Stimulated activated CD8-positive, alpha-beta memory T cell treated with anti-CD3 and anti-CD28 coated beads, Interleukin-4, amount 100 ng/mL, for 1 hour (primary cell): Measurements from ENCODE around the gene MMEL1.

Source experiments
- DNase-seq, 2 donors: peaks; one replicate each; pipeline ENCODE4 v3.0.0-alpha.2; 2020; ENCODE audit warnings: low read depth in 2 of 2, low spot score in 1 of 2

The MMEL1 gene

DNA sequence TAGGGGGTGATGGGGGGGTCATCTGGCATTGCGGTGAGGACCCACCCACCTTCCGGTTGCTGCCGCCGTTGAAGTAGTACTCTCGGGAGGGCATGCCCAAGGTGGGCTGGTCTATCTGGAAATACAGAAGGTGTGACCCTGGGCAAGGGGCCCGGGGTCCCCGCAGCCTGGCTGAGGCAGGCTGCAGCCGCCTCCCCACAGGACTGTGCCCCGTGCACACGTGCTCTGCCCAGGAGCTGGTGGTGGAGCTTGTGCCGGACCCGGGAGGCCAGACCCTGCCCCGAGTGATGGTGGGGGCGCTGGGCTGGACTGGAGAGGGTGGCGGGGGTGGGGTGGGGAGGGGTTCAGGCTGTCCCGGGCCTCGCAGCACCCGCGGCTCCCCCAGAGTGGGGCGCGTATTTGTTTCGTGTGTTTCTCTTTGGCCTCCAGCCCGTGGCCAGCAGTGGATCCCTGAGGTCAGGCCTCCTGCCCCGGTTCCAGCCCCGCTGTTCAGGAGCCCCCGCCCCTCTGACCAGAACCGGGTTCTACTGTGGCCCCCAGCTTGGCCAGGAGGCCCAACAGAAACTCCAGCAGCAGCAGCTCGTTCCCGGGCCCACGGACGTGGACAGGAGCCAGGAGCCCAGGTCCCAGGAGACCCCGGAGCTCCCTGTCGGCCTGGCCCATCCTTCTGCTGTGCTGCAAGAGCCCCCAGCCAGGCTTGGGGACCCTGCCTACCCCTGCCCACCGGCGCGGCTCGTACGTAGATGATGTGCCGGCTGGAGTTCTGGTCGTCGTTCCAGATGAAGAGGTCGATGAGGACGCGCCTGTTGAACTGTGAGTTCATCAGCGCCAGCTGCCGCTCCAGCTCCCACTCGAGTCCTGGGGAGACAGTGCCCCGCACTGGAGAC is 27.1 kb downstream of the MMEL1 start:
- DNase-seq, result no peak

DNA sequence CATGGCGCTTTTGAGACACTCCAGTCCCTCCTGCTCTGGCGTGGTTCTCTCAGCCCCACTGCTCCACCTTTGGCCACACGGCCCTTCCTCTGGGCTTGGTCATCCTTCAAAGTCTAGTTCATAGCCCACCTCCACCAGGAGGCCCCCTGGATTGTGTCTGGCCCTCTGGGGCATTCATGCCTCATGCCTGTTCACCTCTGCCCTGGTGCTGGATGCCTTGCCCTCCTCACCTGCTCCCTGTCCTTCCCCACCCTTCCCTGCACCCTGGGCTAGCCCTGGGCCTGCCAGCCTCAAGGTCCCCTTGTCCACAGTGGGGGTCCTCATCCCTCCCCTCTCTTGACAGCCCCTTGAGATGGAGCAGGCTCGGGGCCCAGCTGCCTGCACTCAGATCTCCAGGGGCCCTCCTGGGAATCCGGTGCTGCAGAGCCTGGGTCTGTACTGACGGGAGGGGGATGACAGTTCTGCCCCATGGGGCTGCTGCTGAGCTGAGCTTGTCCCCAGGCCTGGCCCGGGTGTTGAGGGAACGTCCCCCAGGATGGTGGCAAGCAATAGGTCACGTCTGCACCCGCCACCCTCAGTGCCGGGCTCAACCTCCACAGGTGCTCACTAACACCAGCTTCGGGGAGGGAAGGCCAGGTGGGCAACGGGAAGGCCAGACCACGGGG is 27.8 kb downstream of the MMEL1 start:
- no peak for DNase-seq

- no peak for DNase-seq
Observed at GRCh38 chr1:2604156-2604843, 28.5 kb downstream of the MMEL1 start.

DNA sequence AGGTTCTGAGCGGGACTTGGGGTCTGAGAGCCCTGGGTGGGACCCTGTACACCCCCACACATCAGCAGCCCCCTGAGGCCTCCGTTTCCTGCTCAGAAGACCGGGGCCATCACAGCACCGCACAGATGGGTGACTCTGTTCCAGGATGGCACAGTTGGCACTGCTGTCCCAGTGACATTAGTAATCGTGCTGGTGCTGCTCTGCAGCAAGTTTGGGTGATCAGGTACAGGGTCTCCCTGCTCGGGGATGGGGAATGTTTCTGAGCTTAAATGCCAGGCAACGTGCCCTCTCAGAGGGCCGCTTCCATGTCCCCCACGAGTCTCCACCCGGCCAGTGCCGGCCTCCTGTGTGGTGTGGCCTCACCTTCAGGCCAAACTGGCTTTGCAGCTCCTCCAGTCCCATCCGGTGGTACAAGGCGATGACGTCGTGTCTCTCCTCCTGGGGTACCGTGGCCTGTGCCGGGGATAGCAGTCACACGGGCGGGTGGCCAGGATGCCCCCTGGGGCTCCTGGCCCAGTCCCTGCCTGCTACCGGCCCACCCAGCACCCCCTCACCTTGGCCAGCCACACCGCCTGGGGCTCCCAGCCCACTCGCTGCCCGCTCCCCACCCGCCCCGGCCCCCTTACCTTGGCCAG is 29.2 kb downstream of the MMEL1 start:
- no peak for DNase-seq

- no peak for DNase-seq
Observed at GRCh38 chr1:2602866-2603520, 29.8 kb downstream of the MMEL1 start.

DNA sequence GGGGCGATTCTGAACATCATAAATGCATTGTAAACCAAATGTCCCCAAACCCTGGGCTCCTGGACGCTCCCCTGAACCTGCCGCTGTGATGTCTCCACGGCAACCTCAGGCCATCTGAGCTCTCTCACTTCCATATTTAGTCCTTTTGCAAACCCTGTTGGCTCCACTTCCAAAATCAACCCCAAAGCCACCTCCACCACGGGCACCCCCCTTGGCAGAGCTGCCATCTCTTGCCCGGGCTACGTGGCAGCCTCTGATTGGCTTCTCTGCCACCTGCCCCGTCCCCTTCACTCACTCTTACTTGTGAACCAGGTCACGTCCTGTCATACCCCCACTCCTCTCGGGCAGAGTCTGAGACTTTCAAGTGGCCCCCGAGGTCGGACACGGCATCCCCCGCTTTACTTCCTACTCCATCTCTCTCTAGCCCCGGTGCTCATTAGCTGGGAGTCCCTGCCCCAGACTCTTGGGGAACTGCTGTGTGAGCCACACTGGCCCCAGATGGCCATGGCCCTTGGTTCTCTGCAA is 30.4 kb downstream of the MMEL1 start:
- no peak for DNase-seq

- DNase-seq, result no peak
Observed at GRCh38 chr1:2601721-2602303, 31.0 kb downstream of the MMEL1 start.

- no peak for DNase-seq
Observed at GRCh38 chr1:2598329-2598931, 34.4 kb downstream of the MMEL1 start.

GRCh38 chr1:2597441-2598328 is 35.1 kb downstream of the MMEL1 start:
- DNase-seq, result no peak

GRCh38 chr1:2596530-2597333 is 36.1 kb downstream of the MMEL1 start:
- no peak for DNase-seq

- DNase-seq, result no peak
Observed at GRCh38 chr1:2595812-2596529, 36.8 kb downstream of the MMEL1 start.

DNA sequence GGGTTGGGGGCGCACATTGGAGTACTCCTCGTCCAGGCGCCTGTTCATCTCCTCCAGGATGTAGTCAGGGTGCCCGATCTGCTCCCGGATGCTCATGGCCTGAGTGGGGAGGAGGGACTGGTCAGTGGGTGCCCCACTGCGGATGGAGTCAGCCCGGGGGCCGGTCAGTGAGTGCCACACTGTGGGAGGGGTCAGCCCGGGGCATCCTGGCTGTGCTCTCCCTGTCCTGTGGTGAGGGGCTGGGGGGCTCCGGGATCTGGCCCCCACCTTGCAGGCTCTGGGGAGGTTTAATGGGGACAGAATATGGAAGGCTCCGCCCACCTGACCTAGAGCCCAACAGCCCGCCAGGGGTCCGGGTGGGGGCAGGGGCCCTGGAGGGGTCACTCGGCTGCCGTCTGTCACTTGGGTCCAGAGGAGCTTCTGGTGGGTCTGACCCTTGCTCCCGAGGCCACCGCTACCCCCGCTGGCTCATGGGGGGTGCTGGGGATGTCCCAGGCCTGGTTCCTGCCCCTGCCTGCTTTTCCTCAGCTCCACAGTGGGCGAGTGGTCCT is 37.5 kb downstream of the MMEL1 start:
- DNase-seq, result no peak

- DNase-seq, result no peak
Observed at GRCh38 chr1:2594641-2595131, 38.1 kb downstream of the MMEL1 start.

- DNase-seq, result no peak
Observed at GRCh38 chr1:2594001-2594640, 38.7 kb downstream of the MMEL1 start.

- DNase-seq, result no peak
Observed at GRCh38 chr1:2593251-2593878, 39.5 kb downstream of the MMEL1 start.

DNA sequence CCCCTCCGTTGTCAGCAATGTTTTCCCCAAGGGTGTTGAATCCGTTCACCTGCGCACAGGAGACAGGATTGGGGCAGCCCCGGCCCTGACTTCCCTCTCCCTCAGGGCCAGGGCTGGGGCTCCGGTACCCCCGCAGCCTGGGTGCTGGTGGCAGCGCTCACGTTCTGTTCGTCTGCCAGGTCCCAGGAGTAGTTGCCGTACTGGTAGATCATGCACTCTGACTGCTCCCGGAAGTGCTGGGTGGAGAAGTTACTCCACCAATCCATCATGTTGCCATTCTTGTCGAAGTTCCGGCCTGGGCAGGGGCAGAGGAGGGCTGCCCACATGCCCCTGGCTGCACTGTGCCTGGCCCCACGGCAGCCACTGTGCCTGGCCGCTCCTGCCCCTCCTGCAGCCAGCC is 40.1 kb downstream of the MMEL1 start:
- DNase-seq, result no peak
